ENCODE data around the gene TNN.

DNA sequence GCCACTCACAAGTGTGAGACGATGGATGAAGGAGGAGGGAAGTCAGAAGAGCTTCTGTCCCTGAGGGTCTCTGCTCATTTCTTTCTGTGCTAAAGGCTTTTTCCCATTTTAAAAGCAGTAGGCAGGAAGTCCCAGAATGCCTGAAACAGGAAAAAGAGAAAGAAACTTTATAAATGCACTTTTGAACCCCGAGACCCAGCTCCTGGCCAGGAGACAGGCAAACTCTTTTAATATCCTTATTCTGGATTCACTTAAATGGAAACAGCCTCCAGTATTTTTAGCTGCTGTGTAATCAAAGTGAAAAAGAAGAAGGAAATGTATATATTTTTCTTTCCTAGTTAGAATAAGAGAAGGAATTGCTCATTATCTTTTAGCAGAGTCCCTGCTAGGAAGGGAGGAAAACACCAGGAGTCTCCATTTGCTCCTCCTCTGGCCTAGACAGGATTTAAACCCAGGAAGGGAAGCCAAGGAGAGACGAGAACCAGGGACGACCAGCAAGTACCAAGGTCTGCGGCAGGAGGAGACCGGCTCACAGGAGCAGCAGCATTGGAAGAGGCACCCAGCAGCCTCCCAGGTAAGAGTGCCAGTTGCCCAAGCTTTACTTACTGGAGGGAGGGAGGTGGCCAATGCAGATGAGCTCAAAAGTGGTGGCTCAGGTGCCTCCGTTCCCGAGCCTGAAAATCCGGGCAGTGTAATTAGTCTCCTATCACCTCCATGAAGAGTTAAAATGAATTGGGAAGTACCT, at the start of gene TNN:
- no peak for TF ChIP-seq EZH2 (IDR thresholded peaks at IDR 0.05; ENCODE audit: borderline replicate concordance, insufficient read depth, low read length, poor library complexity, severe bottlenecking)
- TF ChIP-seq, protein P1, sequence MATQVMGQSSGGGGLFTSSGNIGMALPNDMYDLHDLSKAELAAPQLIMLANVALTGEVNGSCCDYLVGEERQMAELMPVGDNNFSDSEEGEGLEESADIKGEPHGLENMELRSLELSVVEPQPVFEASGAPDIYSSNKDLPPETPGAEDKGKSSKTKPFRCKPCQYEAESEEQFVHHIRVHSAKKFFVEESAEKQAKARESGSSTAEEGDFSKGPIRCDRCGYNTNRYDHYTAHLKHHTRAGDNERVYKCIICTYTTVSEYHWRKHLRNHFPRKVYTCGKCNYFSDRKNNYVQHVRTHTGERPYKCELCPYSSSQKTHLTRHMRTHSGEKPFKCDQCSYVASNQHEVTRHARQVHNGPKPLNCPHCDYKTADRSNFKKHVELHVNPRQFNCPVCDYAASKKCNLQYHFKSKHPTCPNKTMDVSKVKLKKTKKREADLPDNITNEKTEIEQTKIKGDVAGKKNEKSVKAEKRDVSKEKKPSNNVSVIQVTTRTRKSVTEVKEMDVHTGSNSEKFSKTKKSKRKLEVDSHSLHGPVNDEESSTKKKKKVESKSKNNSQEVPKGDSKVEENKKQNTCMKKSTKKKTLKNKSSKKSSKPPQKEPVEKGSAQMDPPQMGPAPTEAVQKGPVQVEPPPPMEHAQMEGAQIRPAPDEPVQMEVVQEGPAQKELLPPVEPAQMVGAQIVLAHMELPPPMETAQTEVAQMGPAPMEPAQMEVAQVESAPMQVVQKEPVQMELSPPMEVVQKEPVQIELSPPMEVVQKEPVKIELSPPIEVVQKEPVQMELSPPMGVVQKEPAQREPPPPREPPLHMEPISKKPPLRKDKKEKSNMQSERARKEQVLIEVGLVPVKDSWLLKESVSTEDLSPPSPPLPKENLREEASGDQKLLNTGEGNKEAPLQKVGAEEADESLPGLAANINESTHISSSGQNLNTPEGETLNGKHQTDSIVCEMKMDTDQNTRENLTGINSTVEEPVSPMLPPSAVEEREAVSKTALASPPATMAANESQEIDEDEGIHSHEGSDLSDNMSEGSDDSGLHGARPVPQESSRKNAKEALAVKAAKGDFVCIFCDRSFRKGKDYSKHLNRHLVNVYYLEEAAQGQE (IDR thresholded peaks at IDR 0.05; ENCODE audit: borderline replicate concordance) = no peak
